BLaER1 (cell line): ENCODE measurements around the gene SORL1-AS1.

Experiments used
- H3K27ac ChIP-seq: shearing (Covaris generic); formaldehyde crosslinking; 2 replicates; pipeline ENCODE4 v1.8.1; 2022
- H3K27me3 ChIP-seq: shearing (Covaris generic); formaldehyde crosslinking; 2 replicates; pipeline ENCODE4 v1.8.1; 2022
- H3K36me3 ChIP-seq: shearing (Covaris generic); formaldehyde crosslinking; 2 replicates; pipeline ENCODE4 v1.8.1; 2022
- H3K4me1 ChIP-seq: shearing (Covaris generic); formaldehyde crosslinking; 2 replicates; pipeline ENCODE4 v1.8.1; 2022
- H3K4me2 ChIP-seq: shearing (Covaris generic); formaldehyde crosslinking; 2 replicates; pipeline ENCODE4 v1.8.1; 2022
- H3K4me3 ChIP-seq: shearing (Covaris generic); formaldehyde crosslinking; 2 replicates; pipeline ENCODE4 v1.8.1; 2022
- H3K9ac ChIP-seq: shearing (Covaris generic); formaldehyde crosslinking; 2 replicates; pipeline ENCODE4 v1.8.1; 2022
- H3K9me3 ChIP-seq: shearing (Covaris generic); formaldehyde crosslinking; 2 replicates; pipeline ENCODE4 v1.8.1; 2022
- H4K20me1 ChIP-seq: shearing (Covaris generic); formaldehyde crosslinking; 2 replicates; pipeline ENCODE4 v1.8.1; 2022
- Cebpa-rat ChIP-seq: shearing (Covaris generic); IDR thresholded peaks from 2 replicates; pipeline ENCODE4 v1.8.1; 2022

SORL1-AS1 gene

DNA sequence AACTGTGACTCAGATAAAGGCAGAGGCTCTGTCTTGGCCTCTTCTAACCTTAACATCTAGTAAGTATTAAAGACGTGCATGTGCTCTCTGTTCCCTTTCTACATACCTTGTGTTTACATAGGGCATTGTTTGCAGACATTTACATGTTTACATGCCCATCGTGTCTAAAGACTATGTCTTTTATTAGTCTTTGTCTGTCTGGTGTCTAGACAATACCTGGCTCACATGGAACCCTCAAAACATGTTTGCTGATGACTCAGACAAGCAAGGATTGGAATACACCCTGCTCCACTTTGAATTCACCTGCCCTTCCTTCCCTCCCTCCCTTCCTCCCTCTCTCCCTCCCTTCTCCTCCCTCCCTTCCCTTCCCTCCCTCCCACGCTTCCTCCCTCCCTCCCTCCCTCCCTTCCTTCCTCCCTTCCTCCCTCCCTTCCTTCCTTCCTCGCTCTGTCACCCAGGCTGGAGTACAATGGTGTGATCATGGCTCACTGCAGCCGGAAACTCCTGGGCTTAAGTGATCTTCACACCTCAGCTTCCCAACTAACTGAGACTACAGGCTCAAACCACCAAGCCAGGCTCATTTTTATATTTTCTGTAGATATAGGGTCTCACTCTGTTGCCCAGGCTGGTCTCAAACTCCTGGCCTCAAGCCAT lies 23.7 kb upstream of the SORL1-AS1 start:
- no peak overlapping the region for H3K9ac ChIP-seq
- H3K4me2 ChIP-seq = peak overlapping the region; percentile 98
- H3K27me3 ChIP-seq = no peaks in the 10 kb centered on the region
- no peaks in the 10 kb centered on the region for H4K20me1 ChIP-seq
- no peak overlapping the region for H3K4me3 ChIP-seq
- H3K36me3 ChIP-seq = peaks cover 6% of the 10 kb centered on the region; the same call in 1 of the 2 replicates
- H3K4me1 ChIP-seq = peaks cover 76% of the 10 kb centered on the region
- H3K9me3 ChIP-seq = no peaks in the 10 kb centered on the region; the same call in 1 of the 2 replicates
- no peak for TF ChIP-seq Cebpa-rat
- peak overlapping the region; percentile 92; the same call in 1 of the 2 replicates for H3K27ac ChIP-seq

DNA sequence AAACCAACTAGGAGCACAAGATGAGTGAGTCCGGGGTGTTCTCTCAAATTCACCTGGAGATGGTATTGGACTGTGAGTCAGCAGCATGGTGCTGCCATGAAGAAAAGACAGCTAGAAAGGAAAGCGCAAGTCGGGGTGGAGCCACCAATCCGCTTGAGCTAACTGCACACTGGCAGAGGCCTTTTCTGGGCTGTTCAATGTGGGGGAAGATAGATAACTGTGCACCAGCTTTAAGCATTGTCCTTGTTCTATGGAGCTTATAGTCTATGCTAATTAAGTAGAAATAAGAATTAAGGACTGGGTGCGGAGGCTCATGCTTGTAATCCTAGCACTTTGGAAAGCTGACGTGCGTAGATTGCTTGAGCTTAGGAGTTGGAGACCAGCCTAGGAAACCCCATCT lies 21.9 kb upstream of the SORL1-AS1 start:
- H3K4me3 ChIP-seq = no peak overlapping the region
- H3K4me1 ChIP-seq = peaks cover 58% of the 10 kb centered on the region
- no peak overlapping the region for H3K9ac ChIP-seq
- H4K20me1 ChIP-seq = no peaks in the 10 kb centered on the region
- H3K9me3 ChIP-seq = no peaks in the 10 kb centered on the region; the same call in none of the 2 replicates
- H3K4me2 ChIP-seq = no peak overlapping the region; the same call in 1 of the 2 replicates
- no peak for TF ChIP-seq Cebpa-rat
- no peak overlapping the region for H3K27ac ChIP-seq
- H3K27me3 ChIP-seq = no peaks in the 10 kb centered on the region
- peaks cover 15% of the 10 kb centered on the region; the same call in 1 of the 2 replicates for H3K36me3 ChIP-seq

DNA sequence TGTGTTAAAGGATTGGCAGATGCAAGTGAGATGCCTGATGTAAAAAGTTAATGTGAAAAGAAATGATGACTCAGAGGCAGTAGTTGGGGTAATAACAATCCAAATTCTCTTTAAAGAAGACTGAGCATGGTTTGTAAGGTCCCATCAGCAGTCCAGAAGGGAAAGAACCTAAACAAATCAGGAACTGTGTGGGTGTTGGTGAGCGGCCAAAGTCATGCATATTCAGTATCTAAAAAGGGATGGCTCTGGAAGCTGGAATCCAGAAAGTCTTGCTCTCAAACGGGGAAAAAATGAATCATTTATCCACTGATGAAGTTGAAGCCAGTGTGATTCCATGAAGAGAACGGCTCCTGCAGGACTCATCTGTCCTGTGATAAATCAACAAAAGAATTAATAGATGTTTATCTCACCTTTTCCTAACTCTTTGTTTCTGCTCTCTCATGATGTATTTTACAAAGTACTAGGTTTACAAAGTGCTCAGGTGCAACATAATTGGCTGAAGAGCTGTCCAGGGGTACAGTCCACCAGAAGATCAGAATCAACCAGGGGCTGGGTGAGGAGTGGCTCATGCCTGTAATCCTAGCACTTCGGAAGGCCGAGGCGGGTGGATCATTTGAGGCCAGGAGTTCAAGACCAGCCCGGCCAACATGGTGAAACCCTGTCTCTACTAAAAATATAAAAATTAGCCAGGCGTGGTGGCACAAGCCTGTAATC lies 20.5 kb upstream of the SORL1-AS1 start:
- no peak overlapping the region for H3K4me2 ChIP-seq
- no peak overlapping the region for H3K27ac ChIP-seq
- H3K4me1 ChIP-seq = peaks cover 55% of the 10 kb centered on the region

DNA sequence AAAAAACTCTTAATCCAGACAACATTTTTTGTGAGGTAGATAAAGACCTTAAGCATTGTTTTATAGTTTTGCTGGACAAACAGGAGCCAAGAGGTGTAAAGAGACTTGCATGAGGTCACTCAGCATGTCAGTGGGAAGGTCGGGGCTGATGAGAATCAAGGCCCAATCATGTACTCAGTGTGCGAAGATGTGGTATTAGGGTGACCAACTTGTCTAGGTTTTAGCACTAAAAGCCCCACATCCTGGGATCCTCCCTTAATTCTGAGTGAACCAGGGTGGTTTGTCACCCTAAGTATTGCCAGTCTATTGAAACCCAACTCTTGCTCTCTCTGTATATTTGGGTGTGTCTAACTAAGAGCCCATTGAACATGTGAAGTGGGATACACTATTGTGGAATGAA lies 19.5 kb upstream of the SORL1-AS1 start:
- no peak overlapping the region for H3K9ac ChIP-seq
- TF ChIP-seq Cebpa-rat = no peak
- H3K4me1 ChIP-seq = peaks cover 55% of the 10 kb centered on the region
- H3K4me2 ChIP-seq = no peak overlapping the region
- H3K27me3 ChIP-seq = no peaks in the 10 kb centered on the region
- no peak overlapping the region for H3K27ac ChIP-seq
- no peak overlapping the region for H3K4me3 ChIP-seq
- H3K36me3 ChIP-seq = peaks cover 15% of the 10 kb centered on the region; the same call in 1 of the 2 replicates
- no peaks in the 10 kb centered on the region; the same call in none of the 2 replicates for H3K9me3 ChIP-seq
- no peaks in the 10 kb centered on the region for H4K20me1 ChIP-seq

More for the DNA sequence above, 20.5 kb upstream of the SORL1-AS1 start:
- H3K9me3 ChIP-seq = no peaks in the 10 kb centered on the region; the same call in none of the 2 replicates
- H3K27me3 ChIP-seq = no peaks in the 10 kb centered on the region
- TF ChIP-seq Cebpa-rat = no peak
- peaks cover 15% of the 10 kb centered on the region; the same call in 1 of the 2 replicates for H3K36me3 ChIP-seq
- H3K9ac ChIP-seq = no peak overlapping the region
- no peak overlapping the region for H3K4me3 ChIP-seq
- H4K20me1 ChIP-seq = no peaks in the 10 kb centered on the region

DNA sequence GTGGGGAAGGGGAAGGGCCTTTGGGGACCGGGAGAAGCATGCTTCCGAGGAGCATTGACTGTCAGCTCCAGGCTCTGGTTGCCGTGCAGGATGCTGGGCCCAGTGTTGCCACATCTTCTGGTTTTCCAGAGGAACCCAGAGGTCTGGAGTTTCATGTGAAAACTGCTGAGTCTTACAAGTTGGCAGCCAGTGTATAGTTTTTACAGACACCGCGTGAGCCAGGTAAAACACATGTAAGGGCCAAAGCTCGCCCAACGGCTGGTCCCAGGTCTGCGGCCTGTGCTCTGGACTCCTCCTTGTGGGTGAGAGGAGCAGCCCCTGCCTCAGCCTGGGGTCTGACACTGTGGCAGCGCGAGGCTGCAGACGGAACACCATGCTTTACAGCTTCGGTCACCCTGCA lies 18.4 kb upstream of the SORL1-AS1 start:
- H3K36me3 ChIP-seq = peaks cover 15% of the 10 kb centered on the region; the same call in 1 of the 2 replicates
- TF ChIP-seq Cebpa-rat = no peak

DNA sequence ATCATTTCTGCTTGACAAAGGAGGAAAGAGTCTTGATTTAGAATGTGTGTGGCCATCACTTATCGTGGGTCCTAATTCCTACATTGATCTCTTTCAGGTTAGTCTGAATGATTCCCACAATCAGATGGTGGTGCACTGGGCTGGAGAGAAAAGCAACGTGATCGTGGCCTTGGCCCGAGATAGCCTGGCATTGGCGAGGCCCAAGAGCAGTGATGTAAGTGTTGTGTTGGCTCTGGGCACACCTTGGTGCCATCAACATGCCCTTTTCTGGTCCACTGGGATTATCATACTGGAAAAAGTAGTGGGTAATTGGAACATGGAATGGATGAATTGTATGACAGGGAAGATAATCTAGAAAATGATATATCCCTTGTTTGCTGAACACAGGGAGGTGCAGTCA lies 17.1 kb upstream of the SORL1-AS1 start:
- H3K36me3 ChIP-seq = peaks cover 15% of the 10 kb centered on the region; the same call in 1 of the 2 replicates
- TF ChIP-seq Cebpa-rat = no peak
- H4K20me1 ChIP-seq = no peaks in the 10 kb centered on the region
- no peak overlapping the region for H3K4me2 ChIP-seq
- peaks cover 59% of the 10 kb centered on the region for H3K4me1 ChIP-seq
- no peak overlapping the region for H3K4me3 ChIP-seq
- no peak overlapping the region for H3K9ac ChIP-seq
- no peak overlapping the region for H3K27ac ChIP-seq
- no peaks in the 10 kb centered on the region; the same call in none of the 2 replicates for H3K9me3 ChIP-seq
- H3K27me3 ChIP-seq = no peaks in the 10 kb centered on the region

More for the DNA sequence above, 18.4 kb upstream of the SORL1-AS1 start:
- Histone ChIP-seq H3K4me2 (no peak overlapping the region), H3K4me1 (peaks cover 57% of the 10 kb centered on the region), H3K9ac (no peak overlapping the region), H3K9me3 (no peaks in the 10 kb centered on the region; the same call in none of the 2 replicates), H3K27ac (no peak overlapping the region), H4K20me1 (no peaks in the 10 kb centered on the region), H3K4me3 (no peak overlapping the region), H3K27me3 (no peaks in the 10 kb centered on the region)

DNA sequence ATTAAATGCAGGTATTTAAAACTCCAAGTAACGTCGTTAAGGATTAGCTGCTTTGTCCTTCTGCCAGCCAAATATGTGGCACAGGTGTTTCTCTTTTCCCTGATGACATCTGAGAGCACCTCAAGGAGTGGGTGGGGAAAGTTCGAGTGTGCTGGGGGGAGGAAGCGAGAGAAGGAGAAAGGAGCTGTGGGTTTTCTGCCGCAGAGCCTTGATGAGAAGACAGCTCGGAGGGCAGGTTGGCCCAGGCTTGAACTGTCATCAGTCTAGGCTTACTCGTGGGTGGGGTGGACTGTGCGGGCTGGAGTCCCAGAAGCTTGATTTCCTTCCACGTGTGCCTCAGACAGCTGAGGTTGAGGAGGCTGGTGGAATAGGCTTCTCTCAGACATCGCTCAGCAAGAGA lies 15.2 kb upstream of the SORL1-AS1 start:
- no peak for TF ChIP-seq Cebpa-rat
- Histone ChIP-seq H3K4me3 (no peak overlapping the region), H4K20me1 (no peaks in the 10 kb centered on the region), H3K9ac (no peak overlapping the region), H3K4me1 (peaks cover 62% of the 10 kb centered on the region), H3K9me3 (no peaks in the 10 kb centered on the region; the same call in none of the 2 replicates), H3K36me3 (peaks cover 15% of the 10 kb centered on the region; the same call in 1 of the 2 replicates), H3K4me2 (peak overlapping the region; percentile 87), H3K27ac (peak overlapping the region; percentile 51; the same call in 1 of the 2 replicates), H3K27me3 (no peaks in the 10 kb centered on the region)

DNA sequence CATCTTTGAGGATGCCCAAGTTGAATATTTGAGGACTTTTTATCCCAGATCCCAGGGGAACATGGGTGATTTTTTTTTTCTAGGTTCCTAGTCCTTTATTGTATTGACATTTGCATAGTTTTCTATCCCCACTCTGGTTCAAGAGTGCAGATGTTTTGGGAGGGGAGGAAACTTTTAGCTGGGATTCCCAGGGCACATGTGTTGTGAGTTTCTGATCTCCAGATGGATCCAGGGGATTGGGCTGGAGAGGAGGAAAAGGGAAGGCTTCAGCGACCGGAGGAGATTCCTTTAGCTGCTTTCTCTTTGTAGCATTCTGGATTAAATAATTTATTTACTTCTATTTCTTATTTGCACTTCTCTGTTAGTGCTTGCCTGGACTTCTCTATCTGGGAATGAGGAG lies 14.7 kb upstream of the SORL1-AS1 start:
- Histone ChIP-seq H3K9ac (no peak overlapping the region), H3K27me3 (no peaks in the 10 kb centered on the region), H3K27ac (no peak overlapping the region), H3K4me1 (peaks cover 62% of the 10 kb centered on the region), H4K20me1 (no peaks in the 10 kb centered on the region), H3K4me2 (peak overlapping the region; percentile 87), H3K4me3 (no peak overlapping the region), H3K9me3 (no peaks in the 10 kb centered on the region; the same call in none of the 2 replicates), H3K36me3 (peaks cover 15% of the 10 kb centered on the region; the same call in 1 of the 2 replicates)
- TF ChIP-seq Cebpa-rat = no peak

DNA sequence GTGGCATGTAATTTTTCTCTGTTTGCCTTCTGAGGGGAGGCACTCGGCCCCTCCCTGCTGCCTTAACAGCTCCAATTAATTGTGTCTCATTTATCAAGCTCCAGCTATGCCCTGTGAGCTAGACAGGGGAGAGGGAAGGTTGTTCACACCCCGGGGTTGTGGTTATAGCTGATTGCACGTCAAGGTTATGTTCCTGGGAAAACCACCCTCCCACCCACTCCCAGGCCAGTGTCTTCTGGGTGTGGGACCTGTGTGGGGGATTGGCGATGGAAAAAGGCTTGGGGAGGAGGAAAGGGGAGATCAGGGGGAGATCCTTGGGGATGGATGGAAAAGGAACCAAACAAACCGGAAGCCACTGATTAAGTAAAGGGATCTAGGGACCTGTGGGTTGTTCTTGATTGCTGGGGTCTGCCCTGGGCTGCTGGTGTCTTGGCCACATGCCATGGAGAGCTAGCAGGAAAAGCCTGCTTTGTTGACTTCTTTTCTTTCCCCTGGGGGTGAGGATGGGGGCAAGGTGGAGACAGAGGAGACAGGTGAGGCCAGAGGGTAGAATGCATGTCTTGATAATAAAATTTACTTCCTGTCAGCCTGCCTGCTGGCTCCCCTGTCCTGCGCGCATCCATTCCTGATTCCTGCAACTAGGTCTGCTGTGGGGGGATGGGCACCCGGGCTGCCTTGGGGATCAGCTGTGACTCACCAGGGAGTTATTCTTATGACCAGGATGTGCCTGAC lies 13.5 kb upstream of the SORL1-AS1 start:
- TF ChIP-seq Cebpa-rat = no peak
- H3K36me3 ChIP-seq = peaks cover 6% of the 10 kb centered on the region; the same call in 1 of the 2 replicates
- H3K4me3 ChIP-seq = no peak overlapping the region
- H3K4me1 ChIP-seq = peaks cover 62% of the 10 kb centered on the region
- H4K20me1 ChIP-seq = no peaks in the 10 kb centered on the region
- peak overlapping the region; percentile 12; the same call in 1 of the 2 replicates for H3K27ac ChIP-seq
- H3K9ac ChIP-seq = no peak overlapping the region
- peak overlapping the region; percentile 87 for H3K4me2 ChIP-seq
- H3K9me3 ChIP-seq = no peaks in the 10 kb centered on the region; the same call in none of the 2 replicates
- H3K27me3 ChIP-seq = no peaks in the 10 kb centered on the region
